ENCODE data around the gene DMAC1.

DMAC1 gene

GRCh38 chr9:7799234-7799943 lies at the start of gene DMAC1:
DMAC1 (minus strand) TSS chr9:7799778; CDS start chr9:7799734, 44 bp downstream.
- peak; percentile 87 for DNase-seq

- DNase-seq, result no peak
These were observed 49.8 kb upstream of the DMAC1 start for GRCh38 chr9:7849362-7849761.

DNA sequence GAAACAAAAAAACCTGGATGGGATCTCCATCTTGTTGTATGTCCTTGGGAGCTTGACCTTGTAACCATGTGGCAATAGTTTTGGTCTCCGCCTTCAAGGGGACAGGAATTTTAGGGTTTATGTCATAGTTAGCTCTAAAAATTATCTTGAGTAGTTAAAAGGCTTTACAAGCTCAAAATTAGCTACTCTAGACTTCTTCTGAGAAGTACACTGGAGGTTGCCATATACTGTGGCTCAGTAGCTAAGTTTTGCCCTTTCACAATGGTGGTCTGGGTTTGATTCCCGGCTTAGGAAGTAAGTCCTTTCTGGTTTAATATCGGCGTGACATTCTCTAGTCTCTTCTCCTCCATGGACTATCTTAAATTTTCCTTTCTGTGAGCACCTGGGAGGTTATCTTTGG lies 48.9 kb upstream of the DMAC1 start:
- no peak for DNase-seq

DNA sequence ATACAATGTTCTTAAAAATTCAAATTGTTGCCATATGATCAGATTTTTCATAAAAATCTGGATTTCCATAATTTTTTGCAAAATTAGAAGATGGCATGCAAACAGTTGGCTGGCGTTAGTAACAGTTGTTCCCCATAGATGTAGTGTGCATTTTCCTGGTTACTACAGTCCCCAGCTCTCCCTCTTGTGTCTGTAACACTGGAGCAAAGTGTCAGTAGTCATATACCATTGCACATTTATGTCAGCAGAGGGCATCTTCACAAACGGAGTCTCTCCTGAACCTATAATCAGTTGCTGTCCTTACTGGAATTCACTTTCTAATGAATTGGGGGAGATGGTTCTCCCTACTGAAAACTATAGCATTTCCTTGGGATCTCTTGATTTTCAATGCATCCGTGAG lies 44.7 kb upstream of the DMAC1 start:
- peak; percentile 37 for DNase-seq

DNA sequence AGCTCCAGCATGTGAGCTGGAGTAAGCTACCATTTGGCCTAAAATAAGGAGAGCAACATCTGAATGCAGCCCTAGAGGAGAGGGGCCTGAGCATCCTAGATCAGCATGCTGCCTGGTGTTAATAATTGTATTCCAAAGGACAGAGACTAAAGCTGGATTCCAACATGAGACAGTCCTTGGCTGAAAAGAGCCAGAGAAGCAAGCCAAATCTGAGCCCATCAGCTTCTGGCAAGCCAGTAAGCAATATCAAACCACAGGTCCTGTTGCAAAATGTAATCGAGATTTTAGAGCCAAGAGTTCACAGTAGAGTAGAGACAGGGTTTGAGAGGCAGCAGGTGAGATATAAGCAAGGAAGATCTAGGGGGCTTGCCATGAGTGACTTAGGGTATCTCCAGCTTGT lies 42.3 kb upstream of the DMAC1 start:
- DNase-seq, result no peak

GRCh38 chr9:7834531-7834930 lies 35.0 kb upstream of the DMAC1 start:
- DNase-seq, result no peak

DNA sequence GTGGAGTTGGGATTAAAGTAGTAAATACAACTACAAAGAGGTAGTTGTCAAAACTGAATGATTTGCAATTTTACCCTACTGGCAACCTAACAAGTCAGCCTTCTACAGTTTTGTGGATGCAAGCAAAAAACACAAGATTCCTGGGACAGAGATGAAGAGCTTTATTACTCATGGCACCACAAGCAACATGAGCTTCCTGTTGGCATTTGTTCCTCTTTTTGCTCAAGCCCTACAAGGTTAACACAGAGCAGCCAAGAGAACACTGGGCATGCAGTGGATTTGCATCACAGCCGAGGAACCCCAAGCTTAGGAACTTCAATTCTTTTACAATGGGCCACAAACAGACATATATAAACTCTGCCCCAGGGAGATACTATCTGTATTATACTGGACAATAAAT lies 28.8 kb upstream of the DMAC1 start:
- peak; percentile 3 for DNase-seq

- DNase-seq, result no peak
These were observed 28.2 kb upstream of the DMAC1 start for GRCh38 chr9:7827792-7828191.

DNA sequence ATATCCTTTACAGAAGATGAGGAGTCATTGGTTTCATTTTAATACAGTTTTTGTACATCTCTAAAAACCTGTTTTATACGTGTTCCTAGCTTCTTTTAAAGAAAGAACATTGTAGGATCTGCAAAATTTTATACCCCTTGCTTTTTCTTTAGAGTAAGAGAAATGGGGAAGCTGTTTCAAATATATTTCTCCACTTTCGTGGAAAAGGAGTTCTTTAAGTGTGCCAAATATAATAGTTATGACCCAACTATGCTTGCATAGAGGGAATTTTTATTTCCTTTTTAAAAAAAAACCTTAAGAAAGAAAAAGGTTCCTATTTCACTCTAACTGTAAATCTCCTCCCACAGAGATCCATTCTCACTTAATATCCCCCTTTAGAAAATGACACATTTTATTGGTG lies 27.5 kb upstream of the DMAC1 start:
- DNase-seq, result no peak

DNA sequence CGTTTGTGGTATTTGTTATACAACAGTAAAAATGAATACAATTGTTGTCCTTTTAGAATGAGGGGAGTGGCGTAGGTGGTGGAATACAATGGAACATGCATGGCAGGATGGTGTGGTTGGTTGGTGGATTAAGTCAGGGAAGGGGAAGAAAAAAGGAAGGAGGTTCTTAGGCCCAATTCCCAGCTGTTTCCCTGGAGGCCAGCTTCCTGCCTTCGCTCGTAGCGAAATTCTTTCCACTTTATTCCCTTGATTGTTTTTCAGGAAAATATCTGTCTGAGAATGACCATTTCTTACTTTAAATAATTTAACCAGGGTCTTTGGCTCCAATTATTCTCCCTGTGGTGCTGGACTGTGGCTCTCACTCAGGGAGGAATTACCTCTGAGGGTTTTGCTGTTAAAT lies 24.1 kb upstream of the DMAC1 start:
- no peak for DNase-seq

DNA sequence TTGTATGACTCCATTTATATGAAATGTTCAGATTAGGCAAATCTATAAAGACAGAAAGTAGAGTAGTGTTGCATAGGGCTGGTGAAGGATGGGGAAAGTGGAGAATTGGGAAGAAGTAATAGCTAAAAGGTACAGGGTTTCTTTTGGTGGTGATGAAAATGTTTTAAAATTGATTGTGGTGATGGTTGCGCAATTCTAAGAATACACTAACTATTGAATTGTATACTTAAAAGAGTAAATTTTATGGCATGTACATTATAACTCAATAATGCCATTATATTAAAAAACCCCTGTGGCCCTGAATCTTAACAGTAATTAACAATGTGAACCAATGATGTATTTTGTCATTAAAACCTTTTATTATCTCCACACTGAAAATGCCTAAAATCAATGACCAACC lies 20.4 kb upstream of the DMAC1 start:
- no peak for DNase-seq

DNA sequence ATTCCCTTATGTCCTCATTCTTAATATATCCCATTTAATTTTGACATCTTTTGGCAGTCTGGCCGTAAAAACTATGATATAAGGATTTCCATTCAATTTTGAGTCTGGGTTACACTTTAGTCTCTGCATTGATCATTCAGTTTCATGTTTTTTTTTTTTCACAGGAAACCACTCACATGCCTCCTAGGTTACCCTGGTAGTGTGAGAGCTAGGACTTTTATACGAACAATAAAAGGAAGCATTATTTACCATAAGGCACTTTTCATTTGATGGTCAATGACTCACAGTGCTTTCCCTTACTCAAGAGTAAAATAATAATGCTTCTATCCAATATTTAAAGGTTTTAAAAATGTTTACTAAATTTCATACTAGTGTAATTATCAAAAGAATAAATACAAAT lies 16.4 kb upstream of the DMAC1 start:
- DNase-seq, result no peak

GRCh38 chr9:7813030-7813429 lies 13.5 kb upstream of the DMAC1 start:
- DNase-seq, result no peak

GRCh38 chr9:7811677-7812076 lies 12.1 kb upstream of the DMAC1 start:
- no peak for DNase-seq

DNA sequence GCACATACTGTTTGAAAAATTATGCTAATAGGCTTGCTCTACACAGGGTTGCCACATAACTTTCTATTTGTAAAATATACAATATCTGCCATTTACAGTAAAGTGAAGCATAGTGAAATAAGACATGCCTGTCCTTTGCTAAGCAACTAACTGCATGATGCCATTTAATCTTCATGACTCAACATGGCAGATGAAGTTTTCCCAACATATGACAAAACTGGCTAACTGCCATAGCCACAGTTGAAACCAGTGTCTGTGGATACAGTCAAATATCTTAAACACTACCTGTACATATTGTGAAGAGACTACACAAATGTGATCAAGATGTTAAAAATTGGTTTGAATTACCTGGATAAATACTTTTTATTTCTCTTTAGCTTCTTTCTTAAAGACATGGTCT lies 3.1 kb upstream of the DMAC1 start:
- peak; percentile 57 for DNase-seq

DNA sequence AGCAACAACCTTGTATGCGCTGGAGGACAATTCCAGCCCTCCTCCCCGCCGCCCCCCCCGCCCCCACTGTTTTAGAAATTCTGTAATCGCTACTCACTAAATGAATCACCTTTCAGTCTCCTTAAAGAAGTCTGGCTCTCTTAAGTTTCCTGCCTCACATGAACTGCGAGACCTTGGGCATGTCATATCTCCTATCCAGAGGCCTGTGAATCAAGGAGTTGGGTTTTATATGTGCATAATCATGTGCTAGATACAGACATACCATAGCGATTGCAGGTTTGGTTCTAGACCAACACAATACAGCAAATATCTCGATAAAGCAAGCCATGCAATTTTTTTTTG lies 337 bp upstream of the DMAC1 start:
- DNase-seq, result no peak

DNA sequence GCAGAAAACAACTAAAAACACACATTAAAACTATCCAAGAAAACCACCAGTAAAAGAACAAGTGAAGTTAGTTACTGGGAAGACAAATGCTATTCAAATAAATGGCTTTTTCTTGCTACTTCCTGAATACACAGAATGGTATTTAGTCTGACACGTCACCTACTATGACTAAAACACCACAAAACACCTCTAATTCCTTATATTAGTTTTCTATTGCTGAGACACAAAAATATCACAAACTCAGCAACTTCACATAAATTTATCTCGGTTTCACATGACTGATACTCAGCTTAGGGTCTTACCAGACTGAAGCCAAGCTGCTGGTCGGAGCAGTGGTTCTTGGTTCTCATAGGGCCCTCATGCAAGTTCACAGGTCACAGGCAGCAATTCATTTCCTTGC lies 5.4 kb downstream of the DMAC1 start:
- no peak for DNase-seq

- no peak for DNase-seq
These were observed 8.2 kb downstream of the DMAC1 start for GRCh38 chr9:7791394-7791793.

- DNase-seq, result no peak
These were observed 8.8 kb downstream of the DMAC1 start for GRCh38 chr9:7790819-7791182.

- no peak for DNase-seq
These were observed 9.4 kb downstream of the DMAC1 start for GRCh38 chr9:7790022-7790818.

DNA sequence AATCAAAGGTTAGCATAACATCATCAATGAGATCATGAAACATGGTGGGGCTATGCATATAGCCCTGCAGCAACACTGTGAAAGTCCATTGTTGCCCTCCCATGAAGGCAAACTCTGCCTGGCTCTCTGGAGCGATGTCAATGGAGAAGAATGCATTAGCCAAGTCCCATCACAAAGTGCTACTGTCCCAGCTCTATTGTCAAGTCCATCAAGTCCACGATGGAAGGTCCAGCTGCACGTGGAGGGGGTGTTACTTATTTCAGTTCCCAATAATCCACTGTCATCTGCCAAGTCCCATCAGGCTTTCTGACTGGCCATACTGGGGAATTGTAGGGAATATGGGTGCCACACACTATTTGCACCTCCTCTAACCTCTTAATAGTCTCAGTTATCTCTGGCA lies 10.8 kb downstream of the DMAC1 start:
- no peak for DNase-seq

DNA sequence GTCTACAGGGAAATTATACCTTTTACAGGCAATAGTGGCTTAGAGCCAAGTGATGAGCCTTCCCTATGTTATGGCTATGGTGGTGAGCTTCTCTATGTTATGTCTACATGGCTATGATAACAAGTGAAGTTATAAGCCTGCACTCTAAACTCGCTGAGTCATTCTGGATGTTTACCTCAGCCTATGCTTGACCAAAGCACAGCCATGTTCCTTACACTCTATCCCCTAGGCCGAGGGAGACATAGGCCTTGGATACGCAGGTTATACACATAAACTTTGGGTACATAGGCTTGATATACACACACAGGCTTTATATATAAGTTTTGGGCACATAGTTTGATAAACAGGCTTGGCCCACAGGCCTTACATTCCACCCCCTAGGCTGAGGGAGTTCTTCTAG lies 13.8 kb downstream of the DMAC1 start:
- DNase-seq, result peak; percentile 4

DNA sequence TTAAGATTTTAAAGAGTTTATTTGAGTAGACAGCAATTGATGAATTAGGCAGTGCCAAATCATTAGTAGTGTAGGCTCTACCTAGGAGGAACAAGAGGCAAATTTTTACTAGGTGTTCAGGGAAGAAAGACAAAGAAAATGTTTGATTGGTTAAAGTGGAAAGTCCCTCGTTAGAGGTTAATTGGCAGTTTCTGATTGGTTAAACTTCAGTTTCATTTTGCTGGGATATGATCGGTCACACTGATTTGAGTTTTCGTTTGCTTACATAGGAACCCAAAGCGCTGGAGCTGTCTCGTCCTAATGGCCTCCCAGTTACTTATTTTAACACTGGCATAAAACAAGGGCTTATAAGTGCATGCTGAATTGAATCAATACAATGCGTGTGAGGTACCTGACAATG lies 15.1 kb downstream of the DMAC1 start:
- no peak for DNase-seq

DNA sequence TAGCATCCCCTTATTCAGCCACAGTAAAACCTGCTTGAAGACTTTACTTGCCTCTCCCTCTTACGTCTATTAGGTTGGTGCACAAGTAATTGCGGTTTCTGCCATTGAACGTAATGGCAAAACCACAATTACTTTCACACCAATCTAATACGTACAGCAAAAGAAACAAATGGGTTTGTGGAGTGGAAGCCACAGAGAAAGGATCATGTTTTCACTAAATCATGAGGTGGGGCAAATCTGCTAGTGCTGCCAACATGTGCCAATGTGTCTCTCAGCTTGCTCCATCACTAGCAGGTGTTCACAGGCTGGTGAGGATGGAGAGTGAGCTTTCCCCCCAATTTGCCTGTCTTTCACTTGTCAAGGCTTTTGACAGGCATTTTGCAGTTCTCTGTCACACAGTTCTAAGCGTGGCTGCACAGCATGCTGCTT lies 15.9 kb downstream of the DMAC1 start:
- no peak for DNase-seq
